Psoas muscle (tissue), 8 donors: ENCODE results near the gene WNT7B. TPM values are rescaled to one million over a fixed set of nuclear protein-coding genes. Genes with fewer than 3 reads are reported as not detected.

Experiments used
- ATAC-seq, 4 donors: fragments of 200-7000 bp; cut with Tn5 transposase; one replicate each; pipeline ENCODE4 v1.9.1; 2020; ENCODE audit warnings: moderate library complexity in 3 of 4, mild to moderate bottlenecking in 2 of 4
- DNase-seq, 2 donors: peaks; one replicate each; pipeline ENCODE4 v3.0.0-alpha.2; 2020
- H3K27ac ChIP-seq: fragments of 200-600 bp; one replicate; pipeline ENCODE4 v1.8.0; 2022
- H3K27me3 ChIP-seq, 3 donors: fragments of 200-600 bp in 1 of 3; one replicate each; pipeline versions ENCODE4 v1.6.1 to v1.8.0; 2013 to 2022; ENCODE audit warnings: low read length in 2 of 3, mild to moderate bottlenecking in 2 of 3, moderate library complexity in 1 of 3; ENCODE audit not compliant: insufficient read depth in 3 of 3
- H3K36me3 ChIP-seq, 2 donors: fragments of 200-600 bp in 1 of 2; one replicate each; pipeline versions ENCODE4 v1.6.1 to v1.8.0; 2013 to 2022; ENCODE audit warnings: low read depth in 1 of 2, mild to moderate bottlenecking in 1 of 2, moderate library complexity in 1 of 2; ENCODE audit not compliant: insufficient read depth in 1 of 2
- H3K4me1 ChIP-seq: fragments of 200-600 bp; one replicate; pipeline ENCODE4 v1.8.0; 2022
- H3K4me3 ChIP-seq: fragments of 200-600 bp; one replicate; pipeline ENCODE4 v1.8.0; 2022; ENCODE audit warnings: mild to moderate bottlenecking
- H3K9me3 ChIP-seq: fragments of 200-600 bp; one replicate; pipeline ENCODE4 v1.8.0; 2022
- CTCF ChIP-seq: fragments of 200-600 bp; IDR thresholded peaks from one replicate; pipeline ENCODE4 v1.8.0; 2022; ENCODE audit warnings: antibody characterized with exemption
- WGBS, 3 donors: extraction: QIAGEN DNeasy Blood & Tissue Kit; methylation state at CpG; one replicate each; pipeline versions ENCODE4 v1.1.6 to v1.1.7; 2013; 5-methylcytosine and 5-hydroxymethylcytosine counted together
- intact Hi-C, 2 donors: fragments of 100-400 bp; cut with DNase I; formaldehyde crosslinking; loops; one replicate each; pipeline versions ENCODE4 v1.11.0 to v1.14.2; 2022
- polyA plus RNA-seq, 3 donors: library from polyadenylated mRNA; stranded (reverse); fragments of 200-250 nt; gene quantifications; one replicate each; pipeline ENCODE4 v1.2.3, GENCODE V29; 2013
- total RNA-seq, 4 donors: library from RNA; stranded (reverse); fragmentation: NEBNext Ultra II Directional in 2 of 4; extraction: Animal tissue kit (Norgen Biotek cat#: 25700) in 2 of 4; gene quantifications; one replicate each; pipeline versions ENCODE4 v1.2.1 to v1.2.4, GENCODE V29; 2021 to 2023
- donor health status: healthy with polysubstance abuse.
- donor health status: DM: no; HTN: no; CAD: no; lungs with moderate emphysema.
- donor health status: Bipolar disorder and iron deficiency.
- donor health status: healthy.
- donor health status: DM: yes; HTN: yes; CAD: no.
- donor health status: DM: no; HTN: no; CAD: no.
- donor health status: DM: no; HTN: no; CAD: no.
- donor health status: DM: yes; HTN: yes; CAD: no.

The WNT7B gene
- total and polyA plus RNA-seq, 7 donors, result 0.05 TPM; not detected in 6

GRCh38 chr22:45927059-45927458, 49.9 kb downstream of the WNT7B start:
- no peaks in the 10 kb centered on the region for H3K9me3 ChIP-seq
- no peak overlapping the region for H3K27ac ChIP-seq
- DNase-seq, result no peak
- no peaks in the 10 kb centered on the region for H3K36me3 ChIP-seq
- no peak overlapping the region for H3K4me3 ChIP-seq
- no peak for TF ChIP-seq CTCF
- WGBS, 3 donors, result 76 to 86% (median 83%) methylated on average over 8 to 9 of the region's 9 CpGs
- H3K4me1 ChIP-seq, result no peaks in the 10 kb centered on the region
- intact Hi-C loops, result no loop called here
- peaks cover 0 to 16% (median 6%) of the 10 kb centered on the region in 3 donors for H3K27me3 ChIP-seq
- no peak for ATAC-seq

- no peak overlapping the region for H3K27ac ChIP-seq
- no peak for DNase-seq
- H3K9me3 ChIP-seq, result no peaks in the 10 kb centered on the region
- H3K27me3 ChIP-seq, result peaks cover 0 to 10% (median 5%) of the 10 kb centered on the region in 3 donors
- no peak for ATAC-seq
- 84 to 87% (median 85%) methylated on average over 11 of the region's 11 CpGs for WGBS, 3 donors
- H3K36me3 ChIP-seq, result no peaks in the 10 kb centered on the region
- H3K4me3 ChIP-seq, result no peak overlapping the region
- TF ChIP-seq CTCF, result no peak
- no peaks in the 10 kb centered on the region for H3K4me1 ChIP-seq
- intact Hi-C loops, result no loop called here
Measured at GRCh38 chr22:45926433-45926832, 50.5 kb downstream of the WNT7B start.

DNA sequence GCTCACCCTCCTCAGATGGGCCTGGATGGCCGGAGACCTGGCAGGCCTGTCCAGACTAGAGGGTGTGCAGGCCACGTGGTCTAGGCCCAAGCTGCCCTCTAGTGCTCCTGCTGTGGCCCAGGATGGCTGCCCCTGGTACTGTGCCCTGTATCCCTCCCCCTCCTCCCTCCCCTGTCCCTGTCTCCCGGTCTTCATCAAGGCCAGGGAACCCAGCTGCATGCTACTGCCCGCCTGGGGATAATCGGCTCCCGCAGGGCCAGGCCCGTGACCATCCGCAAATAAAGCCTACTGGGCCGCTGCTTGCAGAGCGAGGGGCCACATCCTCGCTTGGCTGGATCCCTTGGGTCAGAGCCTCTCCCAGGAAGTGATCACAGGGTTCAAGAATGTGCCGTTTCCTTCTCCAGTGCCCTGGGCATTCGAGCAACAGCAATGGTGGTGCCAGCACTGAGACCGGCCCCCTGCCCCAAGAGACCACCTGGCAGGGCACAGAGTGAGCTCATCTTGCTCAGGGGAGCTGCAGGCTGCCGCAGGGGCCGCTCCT, 51.1 kb downstream of the WNT7B start:
- Histone ChIP-seq H3K36me3 (no peaks in the 10 kb centered on the region), H3K27me3 (peaks cover 0 to 7% (median 2%) of the 10 kb centered on the region in 3 donors), H3K27ac (no peak overlapping the region), H3K9me3 (no peaks in the 10 kb centered on the region), H3K4me1 (no peaks in the 10 kb centered on the region), H3K4me3 (no peak overlapping the region)
- ATAC-seq (no peak), DNase-seq (no peak)
- TF ChIP-seq CTCF, result no peak
- intact Hi-C loops, result no loop called here
- WGBS, 3 donors, result 59 to 71% (median 59%) methylated on average over 15 to 16 of the region's 16 CpGs

DNA sequence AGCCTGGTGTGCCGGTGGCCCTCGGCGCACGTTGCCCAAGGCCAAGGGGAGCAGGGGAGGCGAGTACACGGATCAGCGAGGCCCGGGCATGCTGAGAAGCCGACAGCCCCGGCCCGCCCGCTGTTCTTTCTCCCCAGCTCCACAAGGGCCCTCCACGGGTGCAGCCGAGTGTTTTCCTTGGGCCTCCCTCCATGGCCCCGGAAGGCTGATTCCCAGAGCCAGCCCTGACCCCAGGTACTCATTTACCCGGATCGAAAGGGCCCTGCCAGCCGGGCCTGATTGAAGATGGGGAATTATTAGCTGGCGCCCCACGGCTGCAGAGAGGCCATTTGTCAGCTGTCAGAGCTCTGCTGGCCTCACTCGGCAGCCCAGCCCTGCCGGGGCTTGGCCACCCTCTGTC, 53.1 kb downstream of the WNT7B start:
- Histone ChIP-seq H3K36me3 (no peaks in the 10 kb centered on the region), H3K4me1 (no peaks in the 10 kb centered on the region), H3K4me3 (no peak overlapping the region), H3K9me3 (no peaks in the 10 kb centered on the region), H3K27ac (no peak overlapping the region), H3K27me3 (peaks cover 0 to 5% (median 2%) of the 10 kb centered on the region in 3 donors)
- intact Hi-C loops, result no loop called here
- ATAC-seq, result no peak
- TF ChIP-seq CTCF, result no peak
- DNase-seq, result no peak
- 48 to 53% (median 51%) methylated on average over 22 of the region's 22 CpGs for WGBS, 3 donors

- Histone ChIP-seq H3K27ac (no peak overlapping the region), H3K4me1 (no peaks in the 10 kb centered on the region), H3K9me3 (no peaks in the 10 kb centered on the region), H3K27me3 (peaks cover 0 to 5% (median 2%) of the 10 kb centered on the region in 3 donors), H3K4me3 (no peak overlapping the region), H3K36me3 (no peaks in the 10 kb centered on the region)
- 89 to 94% (median 90%) methylated on average over 9 of the region's 9 CpGs for WGBS, 3 donors
- no peak for TF ChIP-seq CTCF
- intact Hi-C loops, result no loop called here
- no peak for ATAC-seq
- DNase-seq, result no peak
Measured at GRCh38 chr22:45923212-45923611, 53.8 kb downstream of the WNT7B start.
